ENCODE data around the gene COL27A1.
A peak's percentile ranks its signal among the peaks of the same experiment; 100 is the strongest.

COL27A1 gene

GRCh38 chr9:114246558-114246957 is 91.2 kb downstream of the COL27A1 start:
- no peak for TF ChIP-seq ZFX (IDR thresholded peaks at IDR 0.05)
- TF ChIP-seq, protein P1, sequence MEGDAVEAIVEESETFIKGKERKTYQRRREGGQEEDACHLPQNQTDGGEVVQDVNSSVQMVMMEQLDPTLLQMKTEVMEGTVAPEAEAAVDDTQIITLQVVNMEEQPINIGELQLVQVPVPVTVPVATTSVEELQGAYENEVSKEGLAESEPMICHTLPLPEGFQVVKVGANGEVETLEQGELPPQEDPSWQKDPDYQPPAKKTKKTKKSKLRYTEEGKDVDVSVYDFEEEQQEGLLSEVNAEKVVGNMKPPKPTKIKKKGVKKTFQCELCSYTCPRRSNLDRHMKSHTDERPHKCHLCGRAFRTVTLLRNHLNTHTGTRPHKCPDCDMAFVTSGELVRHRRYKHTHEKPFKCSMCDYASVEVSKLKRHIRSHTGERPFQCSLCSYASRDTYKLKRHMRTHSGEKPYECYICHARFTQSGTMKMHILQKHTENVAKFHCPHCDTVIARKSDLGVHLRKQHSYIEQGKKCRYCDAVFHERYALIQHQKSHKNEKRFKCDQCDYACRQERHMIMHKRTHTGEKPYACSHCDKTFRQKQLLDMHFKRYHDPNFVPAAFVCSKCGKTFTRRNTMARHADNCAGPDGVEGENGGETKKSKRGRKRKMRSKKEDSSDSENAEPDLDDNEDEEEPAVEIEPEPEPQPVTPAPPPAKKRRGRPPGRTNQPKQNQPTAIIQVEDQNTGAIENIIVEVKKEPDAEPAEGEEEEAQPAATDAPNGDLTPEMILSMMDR (conservative IDR thresholded peaks at IDR 0.05) = no peak
- H3K27ac ChIP-seq = no peak overlapping the region

GRCh38 chr9:114247077-114247476 is 91.7 kb downstream of the COL27A1 start:
- TF ChIP-seq ZFX (IDR thresholded peaks at IDR 0.05) = no peak
- TF ChIP-seq, protein P1 (conservative IDR thresholded peaks at IDR 0.05) = no peak
- H3K27ac ChIP-seq = no peak overlapping the region

- H3K27ac ChIP-seq = no peak overlapping the region
- TF ChIP-seq, protein P1 (conservative IDR thresholded peaks at IDR 0.05) = no peak
- no peak for TF ChIP-seq ZFX (IDR thresholded peaks at IDR 0.05)
Observed at GRCh38 chr9:114247491-114247890, 92.2 kb downstream of the COL27A1 start.

GRCh38 chr9:114248299-114248707 is 93.0 kb downstream of the COL27A1 start:
- TF ChIP-seq, protein P1 (conservative IDR thresholded peaks at IDR 0.05) = no peak
- no peak overlapping the region for H3K27ac ChIP-seq

DNA sequence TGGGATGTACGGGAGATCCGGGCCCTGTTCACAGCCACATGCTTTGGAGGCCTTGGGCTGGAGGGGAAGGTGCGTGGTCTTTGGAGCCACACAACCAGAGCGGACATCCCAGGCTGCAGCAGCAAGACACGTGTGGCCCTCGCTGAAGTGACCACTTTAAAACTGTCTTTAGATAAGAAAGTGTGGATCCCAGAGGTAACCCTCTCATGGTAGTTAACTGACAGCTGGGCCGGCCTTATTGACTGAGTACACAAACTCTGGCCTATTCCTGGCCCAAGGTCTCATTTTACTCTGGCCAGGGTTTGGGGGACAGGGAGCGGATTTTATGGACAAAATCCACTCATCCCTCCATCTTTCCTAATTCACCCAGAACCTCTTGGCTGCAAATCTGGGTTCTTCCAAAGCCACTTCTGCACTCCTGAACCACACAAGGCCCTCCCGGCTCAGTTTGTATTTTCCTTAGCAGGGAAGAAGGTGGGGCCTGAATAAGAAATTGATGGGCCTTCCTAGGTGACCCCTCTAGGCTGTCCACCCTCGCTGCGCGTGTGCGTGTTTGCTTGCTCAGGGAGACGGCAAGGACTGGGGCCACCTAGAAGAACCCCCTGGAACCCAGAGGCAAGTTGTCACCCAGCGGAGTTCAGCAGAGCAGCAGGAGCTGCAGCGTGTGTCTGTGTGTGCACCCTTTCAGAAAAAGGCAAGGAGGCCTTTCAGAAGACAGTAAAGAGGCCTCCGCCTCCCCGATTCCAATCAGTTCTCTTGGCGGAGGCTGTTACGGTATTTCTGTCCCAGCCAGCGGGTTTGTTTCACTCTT is 94.3 kb downstream of the COL27A1 start:
- TF ChIP-seq, protein P1 (conservative IDR thresholded peaks at IDR 0.05) = no peak
- no peak for TF ChIP-seq ZFX (IDR thresholded peaks at IDR 0.05)
- peak overlapping the region; percentile 10; the same call in 1 of the 2 replicates for H3K27ac ChIP-seq

DNA sequence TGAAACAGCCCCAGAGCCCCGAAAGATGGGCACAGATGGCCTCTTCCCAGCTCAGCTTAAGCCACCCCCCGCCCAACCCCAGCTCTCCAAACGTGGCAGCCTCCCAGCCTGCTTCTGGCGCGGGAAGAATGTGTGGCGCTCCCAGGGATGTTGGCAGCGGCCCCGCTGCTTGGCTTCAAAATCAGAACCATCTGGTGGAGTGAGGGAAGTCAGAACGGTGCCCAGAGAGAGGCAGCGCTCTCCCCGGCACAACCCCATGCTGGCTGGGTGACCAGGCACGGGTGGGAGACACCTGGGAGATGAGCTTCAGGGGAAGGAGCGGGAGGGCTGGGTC is 94.9 kb downstream of the COL27A1 start:
- peak overlapping the region; percentile 10; the same call in 1 of the 2 replicates for H3K27ac ChIP-seq
- TF ChIP-seq, protein P1 (conservative IDR thresholded peaks at IDR 0.05) = no peak
- TF ChIP-seq ZFX (IDR thresholded peaks at IDR 0.05) = no peak

GRCh38 chr9:114250648-114251047 is 95.3 kb downstream of the COL27A1 start:
- peak overlapping the region; percentile 10; the same call in 1 of the 2 replicates for H3K27ac ChIP-seq
- TF ChIP-seq, protein P1 (conservative IDR thresholded peaks at IDR 0.05) = no peak
- TF ChIP-seq ZFX (IDR thresholded peaks at IDR 0.05) = no peak

Data from C4-2B (cell line).